Neural cell (in vitro differentiated cells): ENCODE measurements around the gene RNF169.

Experiments used
- CTCF ChIP-seq: fragments of 450-650 bp; IDR thresholded peaks from 2 replicates; pipeline ENCODE4 v1.5.1; 2014; ENCODE audit warnings: antibody characterized with exemption, mild to moderate bottlenecking, moderate library complexity; ENCODE audit not compliant: poor library complexity, severe bottlenecking
- EP300 ChIP-seq: fragments of 450-650 bp; conservative IDR thresholded peaks from 2 replicates; pipeline ENCODE4 v1.6.1; 2014; ENCODE audit warnings: antibody characterized with exemption, mild to moderate bottlenecking, moderate library complexity; ENCODE audit not compliant: poor library complexity, severe bottlenecking
- EZH2 ChIP-seq: fragments of 200-600, 300-800 bp; shearing (Covaris generic), sonication (generic); IDR thresholded peaks from 2 replicates; pipeline ENCODE4 v1.6.1; 2014; ENCODE audit warnings: antibody characterized with exemption, low read length, borderline replicate concordance, mild to moderate bottlenecking; ENCODE audit not compliant: insufficient read depth, poor library complexity, severe bottlenecking
- MXI1 ChIP-seq: fragments of 450-650 bp; conservative IDR thresholded peaks from 2 replicates; pipeline ENCODE4 v1.6.1; 2014; ENCODE audit warnings: antibody characterized with exemption, mild to moderate bottlenecking; ENCODE audit not compliant: poor library complexity, severe bottlenecking
- POLR2AphosphoS5 ChIP-seq: IDR thresholded peaks from 2 replicates; pipeline ENCODE4 v1.6.1; 2012
- RAD21 ChIP-seq: fragments of 450-650 bp; conservative IDR thresholded peaks from 2 replicates; pipeline ENCODE4 v1.6.1; 2014; ENCODE audit warnings: antibody characterized with exemption, mild to moderate bottlenecking, moderate library complexity
- REST ChIP-seq: IDR thresholded peaks from 2 replicates; pipeline ENCODE4 v1.6.1; 2012; ENCODE audit warnings: borderline replicate concordance
- SMC3 ChIP-seq: fragments of 450-650 bp; conservative IDR thresholded peaks from 2 replicates; pipeline ENCODE4 v1.6.1; 2014; ENCODE audit warnings: antibody characterized with exemption, mild to moderate bottlenecking, moderate library complexity; ENCODE audit not compliant: poor library complexity
- TAF1 ChIP-seq: IDR thresholded peaks from 2 replicates; pipeline ENCODE4 v1.6.1; 2012; ENCODE audit warnings: low read depth

GRCh38 chr11:74723511-74723910 lies 25.1 kb upstream of the RNF169 start:
- TF ChIP-seq CTCF, result no peak
- no peak for TF ChIP-seq MXI1
- TF ChIP-seq RAD21, result no peak
- TF ChIP-seq EZH2, result no peak
- TF ChIP-seq TAF1, result no peak
- no peak for TF ChIP-seq REST
- no peak for TF ChIP-seq EP300
- no peak for TF ChIP-seq POLR2AphosphoS5
- TF ChIP-seq SMC3, result no peak
